GM19193 (cell line): ENCODE measurements around the gene RIMBP2.

Experiments used
- POLR2A ChIP-seq: IDR thresholded peaks from 4 replicates; pipeline ENCODE4 v1.6.1; 2011; ENCODE audit not compliant: insufficient read depth, insufficient read length; ENCODE audit errors: extremely low read depth

Gene RIMBP2

GRCh38 chr12:130401703-130402102 is 314.4 kb downstream of the RIMBP2 start:
- TF ChIP-seq POLR2A: no peak

DNA sequence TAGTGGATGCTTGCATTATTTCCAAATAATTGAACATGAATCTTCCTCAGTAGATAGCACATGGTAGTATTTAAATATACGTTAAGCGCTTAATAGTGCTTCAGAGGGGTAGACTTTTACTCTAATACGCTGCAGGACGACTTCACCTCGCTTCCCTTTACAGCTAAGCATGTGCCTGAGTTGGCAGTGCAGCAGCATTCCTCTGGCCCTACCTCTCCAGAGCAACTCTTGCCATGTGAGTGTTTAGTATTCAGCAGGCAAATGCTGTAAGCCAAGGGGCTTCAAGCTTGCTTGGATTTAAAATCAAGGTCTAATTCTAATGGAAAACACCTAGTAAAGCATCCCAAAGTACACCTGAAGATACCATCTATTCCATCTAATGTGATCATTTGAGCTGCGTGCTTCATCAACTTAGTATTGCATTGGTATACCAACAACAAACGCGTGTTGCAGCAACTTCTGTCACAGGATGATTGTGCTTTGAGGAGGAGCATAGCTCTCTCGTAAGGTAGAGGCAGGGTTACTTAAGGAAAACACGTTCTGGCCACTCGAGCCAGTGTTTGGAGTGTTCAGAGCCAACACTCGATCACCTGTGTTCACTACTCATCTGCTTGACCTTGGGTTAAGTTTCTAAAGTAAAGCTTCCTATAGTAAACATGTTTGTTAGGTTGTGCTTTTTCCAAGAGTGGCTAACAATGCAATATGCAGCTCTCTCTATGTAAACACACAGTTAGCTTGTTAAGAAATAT is 317.8 kb downstream of the RIMBP2 start:
- no peak for TF ChIP-seq POLR2A

DNA sequence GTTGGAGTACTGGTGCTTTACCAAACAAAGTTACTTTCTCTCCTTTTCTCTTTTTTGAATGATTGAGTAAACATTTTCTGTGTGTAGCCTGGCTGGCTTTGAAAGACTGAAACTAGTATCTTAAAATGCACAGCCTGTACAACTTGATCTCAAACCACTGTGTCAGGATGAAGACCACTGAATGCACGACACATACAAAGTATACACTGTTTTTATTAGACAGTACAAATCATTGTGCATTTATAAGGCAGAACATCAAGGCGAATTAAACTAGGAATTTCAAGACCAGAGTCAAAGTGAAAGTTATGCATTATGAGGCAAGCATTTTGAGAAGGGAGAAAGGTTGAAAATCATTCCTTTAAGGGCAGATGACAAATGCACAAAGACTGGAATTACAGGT is 319.4 kb downstream of the RIMBP2 start:
- TF ChIP-seq POLR2A: no peak

DNA sequence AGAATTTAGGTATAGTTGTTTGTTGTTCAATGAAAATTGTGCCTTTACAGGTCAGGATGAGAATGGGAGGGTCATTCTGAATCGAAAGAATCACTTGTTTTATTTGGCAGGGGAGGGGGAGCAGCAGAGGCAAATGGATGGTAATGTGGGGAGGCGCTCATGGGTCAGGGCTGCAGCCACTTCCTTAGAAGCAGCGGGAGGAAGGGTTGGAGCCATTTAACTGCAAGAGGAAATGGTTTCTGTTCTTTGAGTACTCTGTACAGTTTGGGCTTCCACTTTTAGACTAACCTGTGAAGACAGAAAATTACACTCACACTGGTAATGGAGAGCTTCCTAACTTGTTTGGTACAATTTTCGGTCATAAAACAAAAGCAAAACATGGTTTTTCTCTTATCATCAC is 321.2 kb downstream of the RIMBP2 start:
- TF ChIP-seq POLR2A: no peak

GRCh38 chr12:130391186-130391585 is 324.9 kb downstream of the RIMBP2 start:
- no peak for TF ChIP-seq POLR2A

- no peak for TF ChIP-seq POLR2A
Observed at GRCh38 chr12:130385193-130385592, 330.9 kb downstream of the RIMBP2 start.

DNA sequence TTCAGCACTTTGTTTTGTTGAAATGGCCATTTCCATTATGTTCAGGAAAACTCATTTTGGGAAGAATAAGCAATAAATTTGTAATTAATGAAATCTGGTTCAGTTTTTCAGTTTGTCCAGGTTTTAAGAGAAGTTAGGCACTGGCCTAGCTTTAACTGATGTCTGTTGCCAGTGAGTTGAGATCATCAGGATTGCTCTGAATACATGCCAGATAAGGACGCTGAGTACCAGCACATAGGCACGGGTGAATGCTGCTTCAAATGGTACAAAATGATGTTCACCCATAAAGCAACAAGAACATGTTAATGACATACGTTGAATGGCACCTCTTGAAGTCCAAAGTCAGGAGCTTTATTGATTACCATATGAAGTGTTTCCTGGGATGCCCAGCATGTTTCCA is 331.9 kb downstream of the RIMBP2 start:
- no peak for TF ChIP-seq POLR2A

DNA sequence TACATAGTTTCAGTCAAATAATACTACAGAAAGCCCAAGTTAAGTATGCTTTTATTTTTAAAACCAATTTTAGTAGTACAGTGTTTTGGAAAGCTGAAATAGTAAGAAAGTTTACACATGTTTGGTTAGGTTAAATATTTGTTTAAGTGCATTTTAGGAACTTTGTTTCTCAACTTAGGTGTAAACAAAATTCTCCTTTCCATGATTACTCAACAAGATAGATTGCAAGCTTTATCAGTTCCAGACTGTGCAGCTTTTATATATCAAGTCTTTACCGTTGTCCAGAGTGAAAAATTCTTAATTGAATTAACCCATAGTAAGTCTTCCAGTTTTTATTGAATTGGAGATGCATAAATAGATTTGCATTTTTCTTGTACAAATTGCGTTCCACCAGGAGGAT is 333.3 kb downstream of the RIMBP2 start:
- no peak for TF ChIP-seq POLR2A

DNA sequence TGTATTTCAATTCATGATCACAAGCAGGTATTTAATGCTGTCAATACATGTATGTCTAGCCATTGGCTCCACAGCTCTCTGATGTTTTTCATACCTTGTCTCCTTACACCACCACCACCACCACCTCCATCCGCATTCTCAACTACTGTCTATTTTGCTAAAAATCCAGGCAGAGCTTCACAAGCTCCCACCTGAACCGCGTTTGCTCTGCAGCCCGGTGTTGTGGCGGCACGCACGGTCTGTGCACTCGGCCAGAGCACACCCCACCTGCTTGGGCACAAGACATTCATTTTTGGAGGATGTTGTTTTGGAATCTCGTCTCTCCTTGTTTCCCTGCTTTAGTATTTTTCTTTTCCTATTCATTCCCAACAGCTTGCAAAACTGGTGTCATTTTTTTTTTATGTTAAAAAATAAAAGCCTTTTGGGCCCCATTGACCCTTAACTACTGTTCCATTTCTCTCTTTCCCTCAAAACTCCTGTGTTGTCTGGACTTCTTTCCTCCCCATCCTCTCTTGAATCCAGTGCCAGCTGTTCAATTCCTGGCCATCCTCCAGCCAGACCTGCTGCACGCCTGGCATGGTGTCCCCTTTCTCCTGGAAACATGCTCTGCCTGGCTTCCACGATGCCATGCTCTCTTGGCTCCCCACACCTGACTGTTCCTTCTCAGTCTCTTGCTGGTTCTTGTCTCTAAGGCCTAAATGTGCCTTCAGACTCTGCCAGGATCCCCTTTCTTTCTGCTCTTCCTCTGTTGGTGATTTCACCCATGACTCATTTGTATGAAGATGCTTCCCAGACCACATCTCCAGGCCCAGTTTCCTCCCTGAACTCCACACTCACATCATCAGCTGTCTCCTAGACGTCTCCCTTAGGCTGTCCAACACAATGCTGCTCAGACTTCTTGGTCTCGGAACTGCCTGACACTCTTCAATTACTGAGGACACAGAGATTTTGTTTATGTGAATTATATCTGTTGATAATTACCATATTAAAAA is 340.5 kb downstream of the RIMBP2 start:
- no peak for TF ChIP-seq POLR2A

- TF ChIP-seq POLR2A: no peak
Observed at GRCh38 chr12:130374083-130374482, 342.0 kb downstream of the RIMBP2 start.

GRCh38 chr12:130372936-130373335 is 343.2 kb downstream of the RIMBP2 start:
- TF ChIP-seq POLR2A: no peak

DNA sequence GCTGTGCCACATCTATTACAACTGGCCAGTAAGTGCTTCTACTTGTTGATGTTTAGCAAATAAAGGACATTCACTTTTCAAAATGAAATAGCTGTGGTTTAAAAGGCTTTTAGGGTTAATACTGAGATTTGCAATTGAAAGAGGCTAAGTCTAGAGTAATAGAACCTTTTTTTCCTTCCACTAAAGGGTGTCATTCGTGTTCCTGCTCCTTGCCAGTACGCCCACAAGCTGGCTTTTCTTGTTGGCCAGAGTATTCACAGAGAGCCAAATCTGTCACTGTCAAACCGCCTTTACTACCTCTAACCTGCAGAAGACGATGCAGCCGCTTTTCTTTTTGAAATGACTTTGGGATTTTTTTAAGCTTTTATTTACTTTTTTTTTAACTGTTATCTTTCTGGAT is 344.8 kb downstream of the RIMBP2 start:
- TF ChIP-seq POLR2A: no peak

DNA sequence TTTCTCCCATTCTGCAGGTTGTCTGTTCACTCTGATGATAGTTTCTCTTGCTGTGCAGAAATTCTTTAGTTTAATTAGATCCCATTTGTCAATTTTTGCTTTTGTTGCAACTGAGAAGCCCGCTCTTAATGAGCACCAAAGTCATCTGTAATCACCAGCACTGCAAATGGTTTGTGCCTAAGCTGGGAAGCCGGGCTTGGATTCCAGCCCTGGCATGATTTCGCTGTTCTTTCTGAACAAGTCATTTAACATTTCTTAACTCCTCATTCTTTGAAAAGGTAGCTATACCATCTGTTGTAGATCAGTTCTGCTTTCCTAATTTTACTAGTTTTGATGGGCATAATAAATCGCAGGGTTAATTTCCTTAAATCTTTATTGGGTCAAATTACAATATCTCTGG is 346.3 kb downstream of the RIMBP2 start:
- no peak for TF ChIP-seq POLR2A

GRCh38 chr12:130367523-130367922 is 348.6 kb downstream of the RIMBP2 start:
- no peak for TF ChIP-seq POLR2A

- TF ChIP-seq POLR2A: no peak
Observed at GRCh38 chr12:130367003-130367402, 349.1 kb downstream of the RIMBP2 start.

DNA sequence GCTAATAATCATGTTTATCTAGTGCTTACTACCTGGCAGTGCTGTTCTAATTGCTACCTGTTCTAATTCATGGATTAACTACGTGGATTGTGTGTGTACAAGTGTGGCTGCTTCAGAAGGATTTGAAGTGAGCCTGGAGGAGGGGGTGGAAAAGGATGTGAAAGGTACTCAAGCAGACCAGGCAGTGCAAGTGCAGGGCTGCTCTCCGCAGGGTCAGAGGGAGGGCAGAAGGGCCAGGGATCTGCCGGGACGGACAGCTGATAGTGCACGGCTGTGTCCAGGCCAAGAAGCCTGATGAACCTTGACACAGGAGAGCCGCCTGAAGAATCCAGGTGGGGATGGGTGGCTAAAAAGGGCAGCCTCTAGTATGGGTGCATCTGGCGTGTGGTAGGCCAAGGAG is 349.9 kb downstream of the RIMBP2 start:
- TF ChIP-seq POLR2A: no peak

DNA sequence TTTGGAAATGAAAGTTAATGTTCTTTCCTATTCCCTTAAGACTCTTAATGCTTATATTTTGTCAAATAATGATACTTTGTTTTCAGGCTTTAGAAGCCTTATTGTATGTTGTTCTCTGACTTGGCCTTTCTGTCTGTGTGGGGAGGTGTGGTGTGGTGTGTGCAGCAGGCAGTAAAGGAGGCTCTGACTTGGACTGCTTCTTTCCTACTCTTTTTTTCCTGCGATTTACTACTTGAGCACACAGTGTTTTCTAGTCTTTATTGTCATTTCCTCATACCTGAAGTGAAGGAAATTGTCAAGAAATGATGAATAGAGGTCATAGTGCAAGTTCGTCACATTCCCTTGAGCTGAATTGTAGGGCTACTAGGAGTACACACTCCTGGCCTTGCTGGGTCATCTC is 351.5 kb downstream of the RIMBP2 start:
- no peak for TF ChIP-seq POLR2A

- no peak for TF ChIP-seq POLR2A
Observed at GRCh38 chr12:130362060-130362459, 354.0 kb downstream of the RIMBP2 start.
